Stimulated activated naive CD8-positive, alpha-beta T cell treated with anti-CD3 and anti-CD28 coated beads, Interleukin-15, amount 100 ng/mL, for 72 hours (primary cell): Measurements from ENCODE around the gene HPS4.

Source experiments
- ATAC-seq: fragments of 150-1000 bp; cut with Tn5 transposase; 2 replicates; pipeline ENCODE4 v1.10.0; 2021; ENCODE audit warnings: mild to moderate bottlenecking, moderate library complexity
- DNase-seq, 2 donors: peaks; one replicate each; pipeline ENCODE4 v3.0.0; 2021 to 2022
- H3K27ac Mint-ChIP-seq, 2 donors: one replicate each; pipeline ENCODE4 v1.8.0; 2022; ENCODE audit warnings: mild to moderate bottlenecking in 2 of 2, mixed read lengths in 2 of 2, moderate library complexity in 2 of 2
- H3K27me3 Mint-ChIP-seq: one replicate; pipeline ENCODE4 v1.8.0; 2022; ENCODE audit warnings: mixed read lengths
- H3K4me1 Mint-ChIP-seq: one replicate; pipeline ENCODE4 v1.8.0; 2022; ENCODE audit warnings: mild to moderate bottlenecking, mixed read lengths
- H3K4me3 Mint-ChIP-seq, 2 donors: one replicate each; pipeline ENCODE4 v1.8.0; 2022; ENCODE audit warnings: mild to moderate bottlenecking in 2 of 2, mixed read lengths in 2 of 2, moderate library complexity in 1 of 2
- H3K9me3 Mint-ChIP-seq, 2 donors: one replicate each; pipeline ENCODE4 v1.8.0; 2022; ENCODE audit warnings: mixed read lengths in 2 of 2

The HPS4 gene

DNA sequence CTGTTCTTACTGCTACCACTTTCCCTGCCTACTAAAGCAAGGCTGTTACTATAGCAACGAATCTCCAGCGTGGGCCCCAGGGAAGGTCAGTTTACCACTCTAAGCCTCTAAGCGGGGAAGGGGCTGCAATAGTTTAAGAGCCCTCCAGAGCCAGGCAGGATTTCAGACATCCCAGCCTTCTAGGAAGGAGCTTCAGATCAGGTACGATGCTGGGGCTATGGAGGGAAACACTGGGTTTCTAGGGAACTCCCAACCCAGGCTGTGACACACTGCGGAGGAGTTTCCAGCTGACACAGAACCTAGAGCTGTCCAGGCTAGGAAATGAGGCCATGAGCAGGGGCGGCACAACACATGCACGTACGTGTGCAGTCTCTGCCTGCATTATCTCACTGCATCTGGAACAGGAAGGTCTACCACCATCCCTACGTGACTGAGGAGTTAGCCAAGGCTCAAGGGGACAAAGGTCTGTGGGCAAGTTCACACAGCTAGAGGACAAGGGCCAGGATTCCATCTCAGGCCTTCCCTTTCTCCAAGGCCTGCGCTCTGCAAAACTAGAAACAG is 20.4 kb downstream of the HPS4 start:
- ATAC-seq (no peak), DNase-seq (no peak)
- Mint-ChIP-seq H3K27ac (no peak overlapping the region), H3K4me3 (no peak overlapping the region), H3K4me1 (no peaks in the 10 kb centered on the region), H3K9me3 (no peaks in the 10 kb centered on the region), H3K27me3 (no peaks in the 10 kb centered on the region)

DNA sequence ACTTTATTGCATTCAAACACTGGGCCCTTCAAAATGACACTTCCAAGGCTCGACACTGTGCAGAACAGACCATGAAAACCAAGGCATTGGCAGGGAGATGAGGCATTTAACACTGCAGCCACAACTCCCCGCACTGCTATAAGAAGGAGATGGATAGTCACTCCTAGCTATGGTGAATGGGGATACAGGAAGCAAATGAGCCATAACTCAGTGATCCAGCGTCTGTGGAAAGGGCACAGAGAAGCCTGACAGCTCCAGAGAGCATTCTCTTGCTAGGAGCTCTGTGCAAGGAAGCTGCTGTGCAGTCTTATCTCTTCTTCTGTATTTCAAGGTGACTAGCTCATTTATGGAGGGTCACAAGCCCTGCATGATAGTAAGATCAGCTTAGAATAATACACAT is 20.9 kb downstream of the HPS4 start:
- Mint-ChIP-seq H3K4me3 (no peak overlapping the region), H3K4me1 (no peaks in the 10 kb centered on the region), H3K27ac (no peak overlapping the region), H3K9me3 (no peaks in the 10 kb centered on the region), H3K27me3 (no peaks in the 10 kb centered on the region)
- DNase-seq = no peak
- no peak for ATAC-seq

DNA sequence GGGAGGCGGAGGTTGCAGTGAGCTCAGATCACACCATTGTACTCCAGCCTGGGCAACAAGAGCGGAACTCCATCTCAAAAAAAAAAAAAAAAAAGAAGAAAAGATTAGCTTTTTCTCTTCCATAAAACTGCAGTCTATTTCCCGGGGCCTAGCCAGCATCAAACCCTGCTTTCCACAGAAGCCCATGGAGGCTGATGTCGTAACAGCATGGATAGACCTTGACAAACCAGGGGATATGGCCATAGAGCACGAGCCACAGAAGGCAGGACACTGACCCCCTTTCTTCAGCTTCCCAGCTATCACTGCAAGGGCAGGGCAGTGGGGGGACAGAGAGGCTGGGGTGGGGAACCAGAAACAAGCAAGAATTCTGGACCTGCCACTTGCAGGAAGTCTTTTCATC is 21.5 kb downstream of the HPS4 start:
- no peaks in the 10 kb centered on the region for H3K27me3 Mint-ChIP-seq
- H3K27ac Mint-ChIP-seq = no peak overlapping the region
- no peaks in the 10 kb centered on the region for H3K4me1 Mint-ChIP-seq
- H3K9me3 Mint-ChIP-seq = no peaks in the 10 kb centered on the region
- DNase-seq (no peak), ATAC-seq (no peak)
- no peak overlapping the region for H3K4me3 Mint-ChIP-seq

DNA sequence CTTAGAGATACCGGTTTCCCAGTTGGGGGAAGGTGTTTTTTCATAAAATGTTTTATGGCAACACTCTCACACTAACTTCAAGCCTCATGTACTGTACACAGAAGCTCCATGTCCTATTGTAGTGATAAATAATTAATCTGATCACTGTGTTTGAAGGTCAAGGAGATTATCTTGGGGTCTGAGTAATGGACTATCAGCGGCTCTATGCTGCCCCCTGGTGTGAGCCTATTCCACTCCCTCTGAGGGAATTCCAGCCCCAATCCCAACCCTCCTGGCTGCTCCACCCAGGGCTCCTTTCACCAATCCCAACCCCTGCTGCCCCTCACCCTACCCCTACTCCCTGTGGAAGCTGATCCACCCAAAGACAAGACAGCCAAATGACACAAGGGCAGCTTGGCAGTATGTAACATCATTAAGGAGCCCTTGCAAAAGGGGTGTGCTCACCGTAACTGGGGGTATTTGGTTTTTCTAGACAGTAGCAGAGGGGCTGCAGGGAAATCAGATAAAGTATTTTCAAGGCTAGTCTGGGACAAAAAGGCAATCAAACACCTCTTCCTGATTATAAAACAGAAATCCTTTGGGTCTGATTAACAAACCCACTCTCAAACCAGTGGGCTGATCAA is 22.3 kb downstream of the HPS4 start:
- no peak overlapping the region for H3K27ac Mint-ChIP-seq
- H3K4me1 Mint-ChIP-seq = no peaks in the 10 kb centered on the region
- H3K4me3 Mint-ChIP-seq = no peak overlapping the region
- H3K27me3 Mint-ChIP-seq = no peaks in the 10 kb centered on the region
- H3K9me3 Mint-ChIP-seq = no peaks in the 10 kb centered on the region
- DNase-seq = no peak
- no peak for ATAC-seq

DNA sequence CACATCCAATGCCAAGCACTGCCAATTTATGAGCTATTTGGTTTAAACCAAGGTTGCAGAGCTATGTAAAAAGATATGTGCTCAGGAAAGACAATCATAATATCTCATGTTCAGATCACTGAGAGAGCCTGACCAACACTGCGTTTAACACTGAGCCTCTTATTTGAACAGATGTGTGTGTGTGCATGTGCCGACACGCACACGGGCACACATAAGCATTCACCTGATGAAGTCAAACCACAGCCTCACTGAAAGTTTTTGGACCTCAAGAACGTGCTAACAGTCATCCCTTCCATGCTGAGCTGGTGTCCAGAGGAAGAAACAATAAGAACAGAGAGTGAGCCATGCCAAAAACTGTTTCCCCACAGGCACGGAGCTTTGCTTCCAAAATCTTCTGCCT is 23.4 kb downstream of the HPS4 start:
- no peak for ATAC-seq
- no peaks in the 10 kb centered on the region for H3K27me3 Mint-ChIP-seq
- peak overlapping the region in 1 of 2 donors; percentile 5 for H3K27ac Mint-ChIP-seq
- H3K9me3 Mint-ChIP-seq = no peaks in the 10 kb centered on the region
- H3K4me1 Mint-ChIP-seq = no peaks in the 10 kb centered on the region
- DNase-seq = no peak
- no peak overlapping the region for H3K4me3 Mint-ChIP-seq

DNA sequence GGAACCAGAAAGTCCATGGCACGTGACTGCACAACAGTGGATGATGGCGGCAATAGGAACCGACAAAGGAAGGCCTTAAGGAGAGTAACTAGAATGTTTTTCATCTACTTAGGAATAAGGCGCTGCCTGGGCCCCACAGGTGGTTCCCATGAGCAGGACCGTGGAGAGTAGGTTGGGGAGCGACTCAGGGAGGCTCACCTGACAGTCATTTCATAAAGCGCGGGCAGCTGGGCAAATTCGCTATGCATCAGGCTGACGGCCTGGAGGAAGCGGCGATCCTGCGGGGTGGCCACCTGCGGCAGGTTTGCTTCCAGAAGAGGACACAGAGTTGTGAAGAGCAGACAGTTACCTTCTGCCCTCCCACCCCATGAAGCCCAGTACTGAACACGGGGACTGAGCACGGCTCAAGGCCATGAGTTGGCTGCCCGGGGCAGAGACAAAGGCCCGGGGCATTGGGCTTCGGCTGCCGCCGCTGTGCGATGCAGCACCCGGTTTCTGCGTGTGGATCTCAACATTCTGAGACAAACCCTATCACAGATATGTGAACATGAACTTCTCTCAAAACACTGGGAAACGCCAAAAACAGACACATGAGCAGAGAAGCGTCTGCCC is 25.8 kb downstream of the HPS4 start:
- Mint-ChIP-seq H3K9me3 (no peaks in the 10 kb centered on the region), H3K27me3 (no peaks in the 10 kb centered on the region), H3K4me1 (no peaks in the 10 kb centered on the region), H3K27ac (no peak overlapping the region), H3K4me3 (no peak overlapping the region)
- DNase-seq (no peak), ATAC-seq (no peak)

DNA sequence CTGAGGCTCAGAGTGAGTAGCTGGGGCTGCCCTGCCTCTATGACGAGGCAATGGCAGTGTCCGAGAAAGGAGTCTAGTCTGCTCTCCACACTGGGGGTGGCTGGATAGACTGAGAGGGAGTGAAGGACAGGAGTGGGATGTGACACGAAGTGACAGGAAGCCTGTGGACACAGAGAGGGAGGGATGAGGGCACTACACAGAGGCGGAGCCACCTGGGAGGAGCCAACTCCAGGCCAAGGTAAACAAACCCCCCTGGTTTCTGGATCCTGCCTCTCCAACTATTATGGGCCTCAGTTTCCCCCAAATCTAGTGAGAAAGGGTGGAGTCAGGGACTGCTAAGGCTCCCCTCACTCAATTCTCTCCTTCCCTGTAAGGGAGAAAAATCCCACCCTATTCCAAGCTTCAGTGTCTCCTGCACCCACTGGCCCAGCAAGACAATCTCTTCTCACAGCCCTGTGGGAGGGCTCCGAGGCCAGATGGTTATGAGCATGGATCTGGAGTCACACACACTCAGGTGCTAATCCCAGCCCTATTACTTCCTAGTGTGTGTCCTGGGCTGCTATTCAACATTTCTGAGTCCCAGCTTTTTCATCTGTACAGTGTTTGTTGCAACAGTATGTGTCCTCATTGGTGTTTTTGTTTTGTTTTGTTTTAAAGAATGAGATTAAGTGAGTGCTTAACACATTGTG is 29.6 kb downstream of the HPS4 start:
- DNase-seq (no peak), ATAC-seq (no peak)
- Mint-ChIP-seq H3K4me3 (no peak overlapping the region), H3K4me1 (no peaks in the 10 kb centered on the region), H3K27ac (no peak overlapping the region), H3K27me3 (no peaks in the 10 kb centered on the region), H3K9me3 (no peaks in the 10 kb centered on the region)

DNA sequence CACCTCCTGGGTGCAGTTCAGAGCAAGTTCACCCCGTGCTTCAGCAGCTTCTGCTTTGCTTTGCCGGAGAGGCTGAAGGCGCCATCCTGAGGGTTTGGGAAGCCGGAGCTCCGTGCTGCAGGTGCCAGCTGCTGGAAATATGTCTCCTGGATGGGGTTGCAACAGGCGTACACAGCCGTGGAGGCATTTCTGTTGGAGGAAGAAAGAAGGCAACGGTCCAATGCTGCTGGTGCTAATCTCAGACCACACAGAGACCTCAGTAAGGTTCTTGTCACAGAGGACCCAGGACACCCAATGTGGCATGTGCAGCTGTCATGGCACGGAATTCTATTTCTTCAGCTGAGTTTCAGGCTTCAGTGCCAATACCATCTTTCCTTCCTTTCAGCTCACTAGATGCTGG is 30.4 kb downstream of the HPS4 start:
- no peaks in the 10 kb centered on the region for H3K27me3 Mint-ChIP-seq
- no peaks in the 10 kb centered on the region for H3K9me3 Mint-ChIP-seq
- no peak for DNase-seq
- H3K27ac Mint-ChIP-seq = no peak overlapping the region
- no peak overlapping the region for H3K4me3 Mint-ChIP-seq
- H3K4me1 Mint-ChIP-seq = peaks cover under 1% of the 10 kb centered on the region
- no peak for ATAC-seq

DNA sequence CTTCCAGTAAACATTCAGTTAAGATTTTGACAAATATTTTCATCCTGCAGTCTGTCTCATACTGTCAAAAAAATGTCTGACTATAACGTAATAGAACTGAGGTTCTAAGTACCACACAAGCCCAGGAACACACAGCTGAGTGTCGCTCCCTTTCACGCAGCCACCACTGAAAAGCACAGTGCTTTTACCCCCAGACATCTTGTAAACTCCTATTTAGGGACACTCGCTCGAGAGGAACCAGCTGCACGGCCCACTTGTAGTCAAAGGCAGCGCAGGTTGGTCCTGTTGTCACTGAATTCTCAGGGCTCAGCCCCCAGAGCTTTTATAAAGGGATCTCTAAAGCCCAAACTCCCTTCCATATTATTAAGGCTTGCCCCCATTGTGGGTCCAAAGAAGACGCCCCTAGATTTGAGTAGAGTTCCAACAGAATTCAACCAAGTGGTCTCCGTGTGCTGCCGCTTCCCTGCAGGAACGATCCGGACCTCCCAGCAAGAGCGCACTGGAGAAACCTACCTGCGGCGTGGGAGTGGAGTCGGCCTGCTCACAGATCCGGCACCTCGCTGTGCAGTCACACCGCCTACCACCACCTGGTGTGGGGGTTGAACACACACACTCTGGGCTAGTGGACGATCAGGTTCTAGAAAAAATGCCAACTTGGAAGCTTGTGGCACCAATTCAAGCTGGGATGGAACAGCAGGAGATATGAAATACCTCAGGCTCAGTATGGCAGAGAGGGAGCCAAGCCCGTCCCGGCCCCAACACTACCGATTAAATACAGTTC is 31.2 kb downstream of the HPS4 start:
- H3K4me1 Mint-ChIP-seq = peaks cover 6% of the 10 kb centered on the region
- H3K4me3 Mint-ChIP-seq = no peak overlapping the region
- H3K27ac Mint-ChIP-seq = no peak overlapping the region
- DNase-seq = no peak
- no peaks in the 10 kb centered on the region for H3K9me3 Mint-ChIP-seq
- H3K27me3 Mint-ChIP-seq = no peaks in the 10 kb centered on the region
- no peak for ATAC-seq

DNA sequence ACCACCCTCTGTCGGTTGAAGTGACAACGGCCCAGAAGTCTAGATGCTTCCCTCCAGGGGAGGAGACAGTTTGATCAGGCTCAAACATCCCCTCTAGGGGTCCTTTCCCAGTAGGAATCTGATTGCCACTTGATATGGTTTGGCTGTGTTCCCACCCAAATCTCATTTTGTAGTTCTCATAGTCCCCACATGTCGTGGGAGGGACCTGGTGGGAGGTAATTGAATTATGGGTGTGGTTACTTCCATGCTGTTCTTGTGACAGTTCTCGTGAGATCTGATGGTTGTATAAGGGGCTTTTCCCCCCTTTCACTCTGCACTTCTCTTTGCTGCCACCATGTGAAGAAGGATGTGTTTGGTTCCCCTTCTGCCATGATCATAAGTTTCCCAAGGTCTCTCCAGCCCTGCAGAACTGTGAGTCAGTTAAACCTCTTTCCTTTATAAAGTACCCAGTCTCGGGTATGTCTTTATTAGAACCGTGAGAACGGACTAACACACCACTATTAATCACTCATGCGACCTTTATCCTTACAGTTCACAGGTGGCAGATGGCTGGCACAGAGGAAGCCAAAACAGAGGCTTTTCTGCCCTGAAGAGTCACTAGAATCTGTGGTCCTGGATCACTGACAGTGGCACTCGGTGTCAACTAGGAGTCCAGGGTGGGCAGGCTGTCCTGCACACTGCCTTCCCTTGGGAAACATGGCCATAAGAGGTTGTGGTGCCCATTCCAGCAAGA is 33.0 kb downstream of the HPS4 start:
- H3K27me3 Mint-ChIP-seq = no peaks in the 10 kb centered on the region
- H3K4me1 Mint-ChIP-seq = peaks cover 6% of the 10 kb centered on the region
- H3K27ac Mint-ChIP-seq = no peak overlapping the region
- no peak overlapping the region for H3K4me3 Mint-ChIP-seq
- no peaks in the 10 kb centered on the region for H3K9me3 Mint-ChIP-seq
- DNase-seq (no peak), ATAC-seq (no peak)

DNA sequence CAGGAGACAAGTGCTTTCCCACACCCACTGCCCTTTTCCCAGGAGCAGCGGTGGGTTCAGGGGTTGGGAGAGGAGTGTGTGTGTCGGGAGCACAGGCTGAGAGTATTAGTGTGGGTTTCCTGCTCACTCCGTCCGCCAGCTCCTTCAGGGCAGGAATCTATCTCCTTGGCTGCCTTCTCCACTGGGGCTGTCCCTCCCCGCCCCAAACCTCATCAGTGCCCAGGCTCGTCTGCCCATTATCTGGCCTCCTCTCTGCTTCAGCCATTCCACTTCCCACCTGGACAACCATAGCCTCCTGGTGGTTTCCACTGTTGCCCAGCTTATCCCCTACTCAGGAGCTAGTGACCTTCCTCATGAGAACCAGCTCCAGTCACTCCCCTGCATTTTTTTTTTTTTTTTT is 34.6 kb downstream of the HPS4 start:
- H3K4me3 Mint-ChIP-seq = no peak overlapping the region
- H3K9me3 Mint-ChIP-seq = no peaks in the 10 kb centered on the region
- no peak for ATAC-seq
- no peaks in the 10 kb centered on the region for H3K27me3 Mint-ChIP-seq
- peaks cover 6% of the 10 kb centered on the region for H3K4me1 Mint-ChIP-seq
- no peak for DNase-seq
- no peak overlapping the region for H3K27ac Mint-ChIP-seq

DNA sequence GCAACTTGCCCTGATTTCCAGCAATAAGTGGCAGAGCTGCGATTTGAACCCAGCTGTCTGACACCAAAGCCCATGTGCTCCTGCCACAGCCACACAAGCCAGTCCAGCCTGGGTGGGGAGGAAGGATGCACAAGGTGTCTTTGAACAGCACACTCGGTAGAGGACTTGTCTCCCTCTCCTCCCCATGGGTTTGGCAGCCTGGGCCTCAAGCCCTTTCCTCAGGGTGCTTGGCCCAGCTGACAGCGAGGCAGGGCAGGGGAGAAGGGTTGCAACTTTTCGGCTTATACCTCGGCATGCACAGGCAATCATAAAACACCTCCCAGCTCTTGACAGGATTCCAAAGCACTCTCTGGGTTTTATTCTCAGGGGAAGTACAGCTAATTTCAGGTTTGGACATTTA is 35.2 kb downstream of the HPS4 start:
- Mint-ChIP-seq H3K4me1 (peaks cover 6% of the 10 kb centered on the region), H3K27me3 (no peaks in the 10 kb centered on the region), H3K27ac (no peak overlapping the region), H3K9me3 (no peaks in the 10 kb centered on the region), H3K4me3 (no peak overlapping the region)
- ATAC-seq (no peak), DNase-seq (no peak)

DNA sequence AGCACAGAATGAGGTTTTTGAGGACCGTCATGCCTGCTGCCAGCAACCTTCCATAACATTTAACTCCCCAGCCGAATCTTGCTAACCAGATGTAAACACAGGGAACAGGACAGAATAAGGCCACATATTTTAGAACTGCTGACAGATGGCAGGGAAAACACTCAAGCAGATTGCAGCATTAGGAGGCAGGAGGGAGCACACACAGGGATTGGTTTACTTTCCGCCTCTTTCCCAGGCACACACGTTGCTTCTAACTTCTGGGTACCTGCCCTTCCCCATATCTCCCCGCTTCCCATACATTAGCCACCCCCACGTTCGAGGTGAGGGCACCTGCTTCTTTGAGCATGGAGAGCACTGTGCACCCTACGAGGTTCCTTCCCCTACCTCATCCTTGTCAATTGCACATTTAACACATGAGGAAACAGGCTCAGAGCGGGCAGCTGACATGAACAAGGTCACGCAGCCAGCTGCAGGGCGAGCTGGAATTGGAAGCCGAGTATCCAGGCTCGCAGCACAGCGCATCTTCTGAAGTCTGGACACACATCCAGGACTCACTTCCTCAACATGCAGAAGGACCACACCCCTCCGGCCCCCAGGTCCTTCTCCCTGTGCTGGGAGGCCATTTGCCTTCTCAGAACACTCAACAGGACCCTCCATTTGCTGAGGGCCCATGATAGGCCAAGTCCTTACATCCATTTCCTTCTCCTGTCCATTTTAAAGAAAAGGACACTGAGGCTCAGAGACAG is 35.8 kb downstream of the HPS4 start:
- DNase-seq (no peak), ATAC-seq (no peak)
- Mint-ChIP-seq H3K4me1 (peaks cover 6% of the 10 kb centered on the region), H3K27me3 (no peaks in the 10 kb centered on the region), H3K27ac (peak overlapping the region in 1 of 2 donors; percentile 70), H3K4me3 (no peak overlapping the region), H3K9me3 (no peaks in the 10 kb centered on the region)

DNA sequence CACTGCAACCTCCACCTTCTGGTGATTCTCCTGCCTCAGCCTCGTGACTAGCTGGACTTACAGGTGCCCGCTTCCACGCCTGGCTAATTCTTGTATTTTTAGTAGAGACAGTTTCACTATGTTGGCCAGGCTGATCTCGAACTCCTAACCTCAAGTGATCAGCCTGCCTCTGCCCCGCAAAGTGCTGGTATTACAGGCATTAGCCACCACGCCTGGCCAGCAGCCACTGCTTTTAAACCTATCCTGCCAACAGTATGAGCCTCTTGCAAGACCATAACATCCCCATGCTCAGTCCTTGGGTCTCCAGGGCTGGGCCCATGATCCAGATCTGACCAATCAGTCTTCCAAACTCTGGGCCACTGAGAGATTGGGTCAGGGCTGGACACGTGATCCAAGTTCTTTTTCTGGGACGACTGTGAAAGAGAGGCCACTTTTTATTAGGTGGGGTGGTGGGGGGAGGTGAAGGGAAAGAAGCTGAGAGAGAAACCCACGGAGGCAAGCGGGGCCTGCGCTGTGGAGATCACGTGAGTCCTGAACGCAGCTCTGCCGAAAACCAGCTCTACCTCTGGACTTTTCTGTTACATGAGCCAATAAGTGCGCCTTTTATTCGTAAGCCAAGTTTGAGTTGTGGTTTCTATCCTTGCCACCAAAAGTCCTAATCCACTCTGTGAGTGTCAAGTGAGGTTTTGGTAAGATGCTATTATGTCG is 36.6 kb downstream of the HPS4 start:
- no peak for DNase-seq
- Mint-ChIP-seq H3K27ac (no peak overlapping the region), H3K27me3 (no peaks in the 10 kb centered on the region), H3K4me3 (no peak overlapping the region), H3K4me1 (peaks cover 6% of the 10 kb centered on the region), H3K9me3 (no peaks in the 10 kb centered on the region)
- no peak for ATAC-seq
